NOMO-1 treated with dmso at 0.1 percent for 144 hours (cell line): ENCODE measurements around the gene CDH5.

Experiments used
- DNase-seq: peaks from one replicate; lab custom pipeline; 2025; ENCODE audit not compliant: unreplicated experiment; lab: John Stamatoyannopoulos, UW

Gene CDH5

DNA sequence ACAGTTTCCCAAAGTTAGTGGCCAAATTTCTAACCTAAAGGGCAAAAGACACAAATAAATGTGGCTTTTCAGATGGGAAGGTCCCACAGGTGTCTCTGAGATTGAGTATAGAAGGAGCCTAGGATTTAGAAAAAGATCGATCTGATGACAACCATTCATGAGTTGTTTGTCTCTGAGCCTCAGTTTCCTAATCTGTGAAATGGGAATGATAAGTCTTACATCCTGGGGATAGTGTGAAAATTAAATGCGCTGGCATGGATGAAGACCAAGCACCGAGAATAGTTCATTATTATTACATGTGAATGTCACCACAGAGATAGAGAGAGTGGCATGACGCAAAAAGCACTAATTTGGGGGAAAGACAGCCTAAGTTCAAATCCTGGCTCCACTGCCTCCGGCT, 7.2 kb downstream of the CDH5 start:
- no peak for DNase-seq

DNA sequence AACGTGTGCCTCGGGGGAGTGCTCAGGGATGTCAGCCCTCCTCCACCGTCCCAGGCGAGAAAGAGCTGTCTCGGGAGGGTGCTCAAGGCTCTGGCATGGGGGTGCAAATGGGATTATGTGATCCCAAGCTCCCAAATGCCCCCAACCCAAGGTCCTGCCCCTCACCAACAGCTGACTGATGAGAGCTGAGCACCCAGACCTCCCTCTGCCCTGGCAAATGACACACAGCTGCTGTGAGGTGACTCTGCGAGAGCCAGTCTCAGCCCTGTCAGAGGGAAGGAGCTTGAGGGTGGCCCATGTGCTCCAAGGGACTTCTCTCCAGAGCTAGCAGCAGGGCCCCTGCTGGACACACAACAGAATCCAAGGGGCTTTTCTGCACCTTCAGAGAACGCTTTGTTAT, 7.7 kb downstream of the CDH5 start:
- no peak for DNase-seq

DNA sequence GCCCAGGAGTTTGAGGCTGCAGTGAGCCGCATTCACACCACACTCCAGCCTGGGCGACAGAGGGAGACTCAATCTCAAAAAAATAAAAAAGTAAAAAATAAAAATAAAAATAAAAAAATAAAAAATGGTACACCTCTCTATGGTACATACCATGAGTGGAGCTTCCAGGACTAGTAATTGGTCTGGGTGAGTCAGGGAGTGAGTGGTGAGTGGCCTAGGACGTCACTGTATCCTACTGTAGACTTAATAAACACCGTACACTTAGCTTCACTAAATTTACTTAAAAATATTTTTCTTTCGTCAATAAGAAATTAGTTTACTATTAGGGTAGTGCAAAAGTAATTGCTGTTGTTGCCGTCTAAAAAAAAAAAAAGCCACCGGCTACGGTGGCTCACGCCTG, 9.0 kb downstream of the CDH5 start:
- no peak for DNase-seq

DNA sequence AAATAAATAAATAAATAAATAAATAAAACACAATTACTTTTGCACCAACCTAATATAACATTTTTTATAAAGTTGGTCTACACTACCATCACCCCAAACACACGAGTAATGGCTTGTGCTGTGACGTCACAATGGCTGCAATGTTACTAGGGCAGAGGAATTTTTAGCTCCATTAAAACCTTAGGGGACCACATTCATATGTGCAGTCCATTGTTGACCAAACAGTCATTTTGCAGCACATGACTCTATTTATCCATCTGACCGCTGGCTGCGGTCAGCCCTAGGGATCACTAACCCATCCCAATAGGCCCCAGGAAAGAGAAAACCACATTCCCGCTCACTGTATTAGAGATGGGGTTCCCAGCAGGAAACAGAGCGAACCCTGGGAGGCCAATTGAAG, 9.6 kb downstream of the CDH5 start:
- no peak for DNase-seq

DNA sequence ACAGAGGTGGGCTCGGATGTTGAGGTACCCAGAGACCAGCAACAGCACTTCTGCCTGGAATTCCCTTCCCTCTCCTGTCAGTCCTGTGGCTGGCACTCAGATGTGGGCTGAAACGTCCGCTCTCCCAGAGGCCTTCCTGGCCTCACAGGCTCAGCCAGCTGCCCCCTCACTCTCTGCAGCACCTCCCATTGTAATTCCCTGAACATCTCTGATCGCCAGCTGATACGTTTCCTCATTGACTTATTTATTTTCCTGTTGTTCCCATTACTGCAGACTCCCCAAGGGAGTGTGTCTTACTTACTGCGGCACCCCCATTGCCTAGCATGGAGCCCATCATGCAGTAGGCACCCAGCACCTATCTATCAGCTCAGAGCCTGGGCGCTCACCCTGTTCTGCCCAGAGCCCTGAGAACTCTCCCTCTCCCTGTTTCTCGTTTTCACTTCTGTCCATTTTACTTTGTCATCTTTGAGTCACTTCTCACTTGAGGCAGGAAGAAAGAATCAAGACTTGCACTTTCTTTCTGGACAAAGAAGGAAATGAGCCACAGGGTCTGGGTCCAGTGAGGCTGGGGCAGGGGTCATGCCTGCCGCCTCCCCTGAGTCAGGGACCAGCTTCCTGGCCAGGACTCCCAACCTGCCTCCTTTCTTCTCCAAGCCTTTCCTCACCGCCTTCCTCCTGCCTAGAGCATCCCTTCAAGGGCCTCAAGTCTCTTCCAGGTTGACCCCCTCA, 10.2 kb downstream of the CDH5 start:
- no peak for DNase-seq

DNA sequence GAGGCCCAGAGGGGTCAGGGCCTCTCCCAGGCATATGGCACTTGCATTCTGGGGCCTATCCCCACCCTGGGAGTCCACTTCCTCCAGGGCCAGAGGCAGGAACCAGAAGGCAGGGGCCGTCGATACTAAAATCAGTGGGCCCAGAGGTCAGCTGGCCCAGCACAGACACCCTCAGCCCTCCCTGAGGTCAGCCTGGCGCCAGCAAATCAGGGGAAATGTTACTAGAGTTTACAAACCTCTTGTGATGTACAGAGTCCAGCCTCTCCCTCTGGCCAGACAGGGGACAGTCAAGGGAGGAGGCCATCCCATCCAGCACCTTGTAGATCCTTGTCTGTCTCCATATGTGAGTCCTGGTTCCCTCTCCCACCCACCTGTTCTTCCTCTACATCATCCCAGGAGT, 10.8 kb downstream of the CDH5 start:
- no peak for DNase-seq

DNA sequence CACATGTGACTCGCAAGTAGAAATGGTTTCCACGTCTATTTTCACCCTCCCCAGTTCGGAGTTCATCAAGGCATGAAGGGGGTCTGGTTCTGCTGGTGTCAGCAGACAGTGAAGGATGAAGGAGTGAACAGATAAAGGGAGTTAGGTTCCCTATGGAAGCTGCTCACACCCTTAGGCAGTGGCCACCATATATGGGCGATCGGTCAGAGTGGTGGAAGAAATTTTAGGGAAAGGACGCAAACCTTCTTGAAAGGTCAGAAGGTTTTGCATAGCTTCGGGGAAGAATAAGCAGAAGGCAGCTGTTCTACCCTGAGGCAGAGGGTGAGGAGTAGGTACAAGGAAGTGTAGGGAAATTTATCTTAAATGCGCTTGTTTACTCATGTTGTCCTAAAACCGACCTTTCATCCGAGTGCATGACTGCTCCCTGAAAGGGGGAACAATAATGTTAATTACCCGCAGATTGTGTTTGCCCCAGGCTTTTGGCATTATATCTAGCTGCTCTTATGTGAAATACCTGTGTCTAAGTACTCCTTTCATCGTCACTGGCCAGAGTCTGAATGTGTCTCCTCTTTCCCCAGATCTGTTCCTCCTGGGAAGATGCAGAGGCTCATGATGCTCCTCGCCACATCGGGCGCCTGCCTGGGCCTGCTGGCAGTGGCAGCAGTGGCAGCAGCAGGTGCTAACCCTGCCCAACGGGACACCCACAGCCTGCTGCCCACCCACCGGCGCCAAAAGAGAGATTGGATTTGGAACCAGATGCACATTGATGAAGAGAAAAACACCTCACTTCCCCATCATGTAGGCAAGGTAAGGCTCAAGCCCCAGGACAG, 12.5 kb downstream of the CDH5 start:
- no peak for DNase-seq

DNA sequence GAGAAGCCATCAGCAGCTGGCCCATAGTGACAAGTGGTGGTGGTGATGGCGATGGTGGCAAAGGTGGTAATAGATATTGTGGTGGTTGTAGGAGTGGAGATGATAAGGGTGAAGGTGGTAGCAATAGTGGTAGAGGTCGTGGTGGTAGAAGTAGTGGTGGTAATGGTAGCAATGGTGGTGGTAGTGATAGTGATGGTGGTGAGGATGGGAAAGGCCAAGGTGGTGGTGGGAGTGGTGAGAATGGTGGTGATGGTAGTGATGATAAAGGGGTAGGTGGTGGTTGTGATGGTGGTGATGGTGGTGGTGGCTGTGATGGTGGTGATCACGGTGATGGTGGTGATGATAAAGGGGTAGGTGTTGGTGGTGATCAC, 13.1 kb downstream of the CDH5 start:
- no peak for DNase-seq

DNA sequence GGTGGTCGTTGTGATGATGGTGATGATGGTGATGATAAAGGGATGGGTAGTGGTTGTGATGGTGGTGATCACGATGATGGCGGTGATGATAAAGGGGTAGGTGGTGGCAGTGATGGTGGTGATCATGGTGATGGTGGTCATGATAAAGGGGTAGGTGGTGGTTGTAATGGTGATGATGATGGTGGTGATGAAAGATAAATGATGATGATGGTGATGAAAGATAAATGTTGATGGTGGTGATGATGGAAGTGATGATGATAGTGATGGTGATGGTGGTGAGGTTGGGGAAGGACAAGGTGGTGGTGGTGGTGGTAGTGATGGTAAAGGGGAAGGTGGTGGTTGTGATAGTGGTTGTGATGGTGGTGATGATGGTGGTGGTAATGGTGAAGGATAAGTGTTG, 13.9 kb downstream of the CDH5 start:
- DNase-seq: no peak

DNA sequence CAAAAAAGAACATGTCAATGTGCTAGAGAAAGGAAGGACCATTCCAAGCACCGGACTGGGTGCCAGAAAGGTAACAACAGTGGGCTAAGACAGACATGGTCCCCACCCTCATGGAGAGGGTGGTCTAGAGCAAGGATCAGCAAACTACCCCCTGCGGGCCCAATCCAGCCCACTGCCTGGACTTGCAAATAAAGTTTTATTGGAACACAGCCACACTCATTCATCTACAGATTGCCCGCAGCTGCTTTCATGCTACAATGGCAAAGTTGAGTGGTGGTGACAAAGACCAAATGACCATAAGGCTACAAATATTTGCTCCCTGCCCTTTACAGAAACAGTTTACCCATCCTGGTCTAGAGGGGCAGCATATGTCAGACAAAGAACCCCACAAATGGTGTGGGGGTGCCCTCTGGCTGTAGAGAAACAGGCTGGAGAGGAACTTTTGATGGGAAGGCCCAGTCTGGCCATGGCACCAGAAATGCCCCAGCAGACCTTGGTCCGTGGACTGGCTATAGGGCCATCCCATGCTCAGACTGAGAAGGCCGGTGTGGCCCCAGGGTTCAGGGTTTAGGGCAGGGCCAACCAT, 15.2 kb downstream of the CDH5 start:
- no peak for DNase-seq

DNA sequence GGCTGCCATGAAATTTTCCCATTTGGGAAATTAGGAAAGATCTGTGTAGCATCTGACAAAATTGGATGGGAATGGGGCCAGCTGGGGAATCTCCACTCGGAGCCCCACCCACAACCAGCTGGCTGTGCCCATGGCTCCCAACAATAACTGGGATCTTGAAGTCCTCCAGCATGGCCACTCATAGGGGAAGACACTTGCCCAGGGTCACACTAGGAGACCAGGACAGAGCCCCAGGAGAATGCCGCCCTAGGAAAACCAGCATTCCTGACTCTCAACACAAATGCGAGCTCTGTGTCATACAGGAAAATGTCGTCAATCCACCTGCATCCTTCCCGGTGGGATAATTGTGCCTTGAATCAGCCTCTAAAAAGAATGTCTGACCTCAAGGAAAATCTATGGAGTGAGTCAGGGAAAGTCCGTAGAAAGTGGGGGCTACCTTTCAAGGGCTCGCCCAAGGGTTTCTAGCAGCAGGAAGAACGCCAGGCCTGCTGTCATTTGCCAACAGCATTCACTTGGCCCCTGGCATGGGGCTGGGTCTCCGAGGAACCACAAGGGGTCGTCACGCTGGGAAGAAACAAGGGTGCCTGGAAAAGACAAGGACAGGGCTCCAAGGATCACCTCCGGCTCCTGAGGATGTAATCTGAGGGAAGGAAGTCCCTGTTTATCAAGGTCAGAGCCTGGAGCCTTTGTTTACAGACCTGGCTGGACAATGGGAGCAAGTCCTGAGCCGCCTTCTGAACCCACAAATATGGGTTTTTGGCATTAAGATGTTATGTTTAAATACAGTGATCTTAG, 15.9 kb downstream of the CDH5 start:
- no peak for DNase-seq

DNA sequence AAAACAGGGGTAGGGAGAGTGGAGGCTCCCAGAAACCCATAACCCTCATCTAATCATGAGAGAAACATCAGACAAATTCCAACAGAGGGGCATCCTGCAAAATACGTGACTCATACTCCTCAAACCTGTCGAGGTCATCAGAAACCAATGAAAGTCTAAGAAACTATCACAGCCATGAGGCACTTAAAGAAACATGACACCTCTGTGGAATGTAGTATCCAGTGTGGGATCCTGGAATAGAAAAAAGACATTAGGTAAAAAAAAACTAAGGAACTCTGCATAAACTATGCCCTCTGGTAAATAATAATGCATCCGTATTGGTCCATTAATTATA, 16.4 kb downstream of the CDH5 start:
- DNase-seq: no peak

DNA sequence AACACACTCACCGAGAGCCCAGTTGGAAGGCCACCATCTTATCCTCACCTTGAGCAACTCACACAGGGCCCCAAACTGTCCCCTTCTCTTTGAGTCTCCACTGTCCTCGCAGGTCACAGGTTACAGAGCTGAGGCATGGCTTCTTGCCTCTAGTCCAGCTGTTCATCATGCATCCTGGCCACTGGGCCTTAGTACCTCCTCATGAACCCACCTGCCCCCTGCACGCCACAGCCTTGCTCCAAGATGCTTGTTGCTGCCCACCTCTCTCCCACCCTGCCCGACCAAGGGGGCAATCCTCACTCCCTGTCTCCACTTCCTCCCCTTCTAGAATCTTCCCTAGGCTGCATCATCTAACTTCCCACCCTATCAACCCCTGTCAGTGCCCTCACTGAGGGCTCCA, 17.1 kb downstream of the CDH5 start:
- no peak for DNase-seq

DNA sequence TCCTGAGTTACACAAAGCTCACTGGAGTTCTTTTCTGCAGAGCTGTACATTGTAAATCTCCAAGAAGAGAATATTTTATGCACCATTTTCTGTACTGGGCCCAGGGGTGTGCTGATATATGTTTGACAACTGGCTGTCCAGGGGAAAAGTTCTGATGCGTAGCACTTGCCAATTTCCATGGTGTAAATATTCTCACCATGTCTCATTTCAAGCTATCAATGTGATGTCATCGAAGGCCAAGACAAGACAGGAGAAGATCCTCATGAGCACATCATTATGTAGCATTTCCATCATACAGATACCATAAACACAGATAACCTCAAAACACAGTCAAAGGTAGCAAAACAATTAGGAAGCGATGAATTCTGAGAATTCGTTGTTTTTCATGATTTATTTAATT, 18.9 kb downstream of the CDH5 start:
- DNase-seq: no peak

DNA sequence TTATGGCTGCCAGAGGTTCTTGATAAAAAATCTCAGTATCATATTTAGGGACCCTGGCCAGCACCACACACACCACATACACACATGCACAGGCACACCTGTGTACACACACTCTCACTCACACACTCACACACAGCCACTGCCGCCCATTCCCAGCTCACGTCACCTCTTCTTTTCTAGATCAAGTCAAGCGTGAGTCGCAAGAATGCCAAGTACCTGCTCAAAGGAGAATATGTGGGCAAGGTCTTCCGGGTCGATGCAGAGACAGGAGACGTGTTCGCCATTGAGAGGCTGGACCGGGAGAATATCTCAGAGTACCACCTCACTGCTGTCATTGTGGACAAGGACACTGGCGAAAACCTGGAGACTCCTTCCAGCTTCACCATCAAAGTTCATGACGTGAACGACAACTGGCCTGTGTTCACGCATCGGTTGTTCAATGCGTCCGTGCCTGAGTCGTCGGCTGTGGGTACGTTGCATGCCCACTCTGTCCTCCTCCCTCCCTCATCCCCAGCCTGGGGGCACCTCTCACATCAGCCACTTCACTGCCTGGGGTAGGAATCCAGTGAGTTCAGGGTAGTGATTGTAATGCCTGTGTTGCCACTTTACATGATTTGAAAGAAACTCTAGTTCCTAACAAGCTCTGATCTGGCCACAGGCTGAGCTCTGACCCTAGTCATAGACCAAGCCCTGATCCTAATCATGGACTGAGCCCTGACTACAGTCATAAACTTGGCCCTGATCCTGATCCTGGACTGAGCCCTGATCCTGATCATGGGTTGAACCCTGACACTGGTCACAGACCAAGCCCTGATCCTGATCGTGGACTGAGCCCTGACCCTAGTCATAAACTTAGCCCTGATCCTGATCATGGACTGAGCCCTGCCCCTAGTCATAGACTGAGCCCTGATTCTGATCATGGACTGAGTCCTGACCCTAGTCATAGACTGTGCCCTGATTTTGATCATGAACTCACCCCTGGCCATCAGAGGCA, 20.4 kb downstream of the CDH5 start:
- DNase-seq: no peak

DNA sequence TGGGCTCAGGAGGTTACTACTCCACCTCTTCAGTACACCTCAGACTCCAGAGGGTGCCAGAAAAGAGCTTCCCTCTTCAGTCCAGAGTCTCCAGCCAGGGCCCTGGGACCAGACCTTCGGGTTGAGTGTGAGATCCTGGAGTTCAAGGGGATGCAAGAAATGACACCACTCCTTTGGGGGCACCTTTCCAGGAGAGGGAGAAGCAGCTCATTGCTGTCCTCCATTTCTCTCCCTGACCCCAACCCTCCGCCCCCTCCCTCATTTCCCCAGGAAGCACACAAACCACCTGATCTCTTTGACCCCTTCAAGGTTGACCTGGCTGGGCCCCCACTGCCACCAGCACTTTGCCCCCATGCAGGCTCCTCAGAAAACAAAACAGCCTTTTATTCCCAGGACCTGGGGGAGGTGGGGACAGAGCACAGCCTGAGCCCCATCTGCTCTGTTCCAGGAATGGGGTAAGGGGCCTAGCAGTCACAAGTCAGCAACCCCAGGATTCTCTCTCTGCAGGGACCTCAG, 21.4 kb downstream of the CDH5 start:
- DNase-seq: no peak

DNA sequence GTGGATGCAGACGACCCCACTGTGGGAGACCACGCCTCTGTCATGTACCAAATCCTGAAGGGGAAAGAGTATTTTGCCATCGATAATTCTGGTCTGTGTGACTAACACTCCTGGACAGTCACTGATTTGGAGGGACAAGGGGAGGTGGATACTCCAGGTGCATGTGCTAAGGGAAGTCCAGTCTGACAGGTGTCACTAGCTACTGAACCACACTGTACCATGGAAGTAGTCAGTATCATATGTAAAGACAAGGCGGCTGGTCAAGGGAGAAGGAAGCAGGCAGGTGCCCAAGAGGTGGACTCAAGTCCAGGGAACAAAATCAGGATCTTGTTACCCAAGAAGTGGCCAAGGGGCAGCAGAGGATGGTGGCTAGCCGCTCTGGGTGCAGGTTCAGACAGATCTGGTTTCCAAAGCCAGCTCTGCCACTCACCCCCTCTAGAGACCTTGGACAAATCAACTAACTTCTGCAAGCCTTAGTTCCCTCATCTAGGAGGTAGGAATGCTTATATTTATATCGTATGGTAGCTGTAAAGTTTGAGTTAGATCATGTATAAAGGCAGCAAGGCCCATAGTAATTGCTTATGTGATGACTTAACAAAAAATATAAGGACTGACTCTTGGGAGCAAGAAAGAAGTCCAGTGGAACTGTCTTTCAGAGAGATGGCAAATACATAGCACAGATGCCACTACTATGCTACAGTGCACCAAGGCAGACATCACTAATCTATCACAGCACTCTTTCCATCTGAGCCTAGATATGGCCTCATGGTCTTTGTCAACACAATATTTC, 22.1 kb downstream of the CDH5 start:
- DNase-seq: no peak

DNA sequence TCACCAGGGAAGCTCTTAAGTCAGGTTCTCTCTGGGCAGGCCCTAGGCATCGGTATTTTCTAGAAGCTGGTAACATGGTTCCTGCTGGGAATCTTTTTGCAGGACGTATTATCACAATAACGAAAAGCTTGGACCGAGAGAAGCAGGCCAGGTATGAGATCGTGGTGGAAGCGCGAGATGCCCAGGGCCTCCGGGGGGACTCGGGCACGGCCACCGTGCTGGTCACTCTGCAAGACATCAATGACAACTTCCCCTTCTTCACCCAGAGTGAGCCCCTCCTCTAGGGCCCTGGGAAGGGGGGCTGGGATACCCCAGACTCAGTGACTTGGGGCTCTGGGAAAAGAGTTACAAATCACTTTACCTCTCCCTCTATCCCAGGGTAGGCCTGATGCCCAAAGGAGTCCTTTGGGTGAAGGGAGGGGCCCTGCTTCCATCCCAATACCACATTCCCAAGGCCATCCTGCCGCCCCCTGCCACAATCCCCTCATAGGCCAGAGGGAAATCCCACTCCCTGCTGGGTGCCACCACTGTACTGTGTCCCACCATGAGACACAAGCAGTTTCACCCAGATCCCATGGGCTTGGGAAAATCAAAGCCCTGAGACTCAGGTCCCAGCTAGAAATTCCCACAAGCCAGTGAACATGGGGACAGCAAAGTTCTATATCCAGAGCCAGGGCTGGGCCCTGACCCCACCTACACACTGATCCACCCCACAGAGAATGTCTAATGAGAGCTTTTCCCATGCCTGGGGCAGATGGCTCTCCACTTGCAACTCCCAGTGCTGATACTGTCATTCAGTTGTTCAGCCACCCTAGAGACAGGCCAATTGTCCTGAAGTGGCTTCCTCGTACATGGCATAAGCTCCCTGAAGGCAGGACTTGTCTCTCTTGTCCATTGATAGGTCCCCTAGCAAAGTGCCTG, 23.0 kb downstream of the CDH5 start:
- DNase-seq: no peak
